Inferior parietal cortex (tissue), 1 donor: ENCODE data around the gene PPIL1.

Source experiments
- DNase-seq: peaks from one replicate; pipeline ENCODE4 v3.0.0-alpha.2; 2016; ENCODE audit errors: extremely low spot score

The PPIL1 gene

DNA sequence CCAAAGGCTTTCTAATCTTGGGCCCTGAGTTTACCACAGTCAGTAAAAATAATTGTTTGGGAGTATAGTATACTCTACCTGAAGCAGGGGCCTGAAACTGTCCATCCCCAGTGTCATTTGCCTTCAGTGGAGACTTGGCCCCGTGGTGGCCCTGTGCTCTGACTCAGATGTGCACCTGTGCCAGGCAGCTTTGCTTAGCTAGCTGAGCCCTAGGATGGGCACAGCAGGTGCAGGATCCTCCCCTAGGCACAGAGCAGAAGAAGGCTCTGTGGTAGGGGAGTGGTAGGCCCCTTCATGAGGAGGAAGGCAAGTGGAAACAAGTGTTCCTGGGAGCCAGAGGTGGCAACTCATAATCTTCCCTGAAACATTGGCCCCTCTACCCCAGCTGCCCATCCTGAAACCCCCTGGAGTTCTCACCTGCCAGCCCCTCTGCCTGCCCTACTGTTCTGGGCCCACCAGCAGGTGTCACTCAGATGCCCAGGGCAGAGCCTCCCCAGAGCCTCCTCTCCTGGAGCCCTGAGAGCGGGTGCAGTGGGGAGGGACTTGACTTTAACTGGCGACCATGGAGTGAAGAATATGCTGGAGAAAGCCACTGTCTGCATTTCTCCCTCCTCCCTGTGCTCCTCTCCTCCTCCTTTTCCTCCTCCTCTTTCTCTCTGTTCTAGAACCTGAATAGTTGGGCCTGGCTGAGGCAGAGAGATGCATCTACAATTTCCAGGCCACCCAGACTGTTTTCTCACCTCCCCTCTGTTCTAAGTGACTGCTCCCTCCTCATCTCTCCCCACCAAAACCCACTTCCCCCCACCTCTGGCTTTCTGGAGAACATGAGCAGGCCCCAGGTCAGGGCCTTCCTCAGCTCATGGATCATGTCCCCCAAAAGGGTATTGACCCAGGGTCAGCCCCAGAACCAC, 38.2 kb downstream of the PPIL1 start:
- no peak for DNase-seq

DNA sequence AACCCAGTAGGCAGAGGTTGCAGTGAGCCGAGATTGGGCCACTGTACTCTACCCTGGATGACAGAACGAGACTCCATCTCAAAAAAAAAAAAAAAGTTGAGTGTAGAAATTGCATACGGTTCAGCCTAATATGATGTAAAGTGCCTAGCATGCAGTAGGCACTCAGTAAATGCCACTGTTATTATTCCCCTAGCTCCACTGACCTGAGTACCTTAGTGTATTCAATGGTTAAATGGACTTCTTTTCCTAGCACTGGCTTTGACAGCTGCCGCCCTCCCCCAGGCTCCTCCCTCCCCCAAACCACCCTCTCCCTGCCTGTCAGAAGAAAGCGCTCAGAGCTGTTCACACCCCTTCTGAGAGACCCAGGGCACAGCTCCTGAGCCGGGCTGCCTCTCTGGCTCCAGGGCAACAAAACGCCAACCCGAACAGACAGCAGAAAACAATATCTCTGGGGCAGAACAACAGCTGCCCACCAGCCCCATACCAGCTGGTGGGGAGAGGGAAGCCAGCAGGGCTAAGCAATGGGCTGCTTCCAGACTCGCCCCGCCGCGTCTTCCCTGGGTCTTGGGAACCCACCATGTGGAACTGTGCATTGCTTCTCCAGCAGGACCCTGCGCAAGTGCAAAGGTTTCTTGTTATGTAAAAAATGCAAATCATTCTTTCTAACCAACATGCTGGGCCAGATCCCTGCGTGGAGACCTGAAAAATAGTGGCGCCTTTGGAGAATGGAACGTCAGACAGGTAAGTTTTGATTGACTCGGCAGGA, 39.8 kb downstream of the PPIL1 start:
- DNase-seq = no peak

DNA sequence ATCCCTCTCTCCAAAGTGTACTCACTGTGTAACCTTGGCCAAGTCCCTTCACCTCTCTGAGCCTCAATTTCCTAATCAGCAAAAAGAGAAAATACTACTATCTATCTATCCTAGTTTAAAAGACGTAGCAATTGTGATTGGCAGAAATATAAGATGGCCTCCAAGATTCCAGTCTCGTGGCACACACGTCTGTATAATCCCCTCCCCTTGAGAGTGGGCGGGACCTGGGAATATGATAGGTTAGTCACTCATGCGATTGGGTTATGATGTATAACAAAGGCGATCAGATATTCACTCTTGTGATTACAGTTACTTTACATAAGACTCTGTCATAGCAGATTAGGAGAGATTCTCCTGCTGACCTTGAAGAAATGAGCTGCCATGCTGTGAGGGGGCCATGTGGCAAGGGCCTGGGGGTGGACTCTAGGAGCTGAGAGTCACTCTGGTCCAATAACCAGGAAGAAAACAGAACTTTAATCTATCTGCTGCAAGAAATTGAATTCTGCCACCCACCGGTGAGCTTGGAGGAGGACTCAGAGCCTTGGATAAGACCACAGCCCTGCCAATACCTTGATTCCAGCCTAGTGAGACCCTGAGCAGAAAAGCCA, 41.3 kb downstream of the PPIL1 start:
- DNase-seq = no peak

- no peak for DNase-seq
Measured at GRCh38 chr6:36832313-36832712, 42.3 kb downstream of the PPIL1 start.

GRCh38 chr6:36830577-36830976, 44.0 kb downstream of the PPIL1 start:
- no peak for DNase-seq

DNA sequence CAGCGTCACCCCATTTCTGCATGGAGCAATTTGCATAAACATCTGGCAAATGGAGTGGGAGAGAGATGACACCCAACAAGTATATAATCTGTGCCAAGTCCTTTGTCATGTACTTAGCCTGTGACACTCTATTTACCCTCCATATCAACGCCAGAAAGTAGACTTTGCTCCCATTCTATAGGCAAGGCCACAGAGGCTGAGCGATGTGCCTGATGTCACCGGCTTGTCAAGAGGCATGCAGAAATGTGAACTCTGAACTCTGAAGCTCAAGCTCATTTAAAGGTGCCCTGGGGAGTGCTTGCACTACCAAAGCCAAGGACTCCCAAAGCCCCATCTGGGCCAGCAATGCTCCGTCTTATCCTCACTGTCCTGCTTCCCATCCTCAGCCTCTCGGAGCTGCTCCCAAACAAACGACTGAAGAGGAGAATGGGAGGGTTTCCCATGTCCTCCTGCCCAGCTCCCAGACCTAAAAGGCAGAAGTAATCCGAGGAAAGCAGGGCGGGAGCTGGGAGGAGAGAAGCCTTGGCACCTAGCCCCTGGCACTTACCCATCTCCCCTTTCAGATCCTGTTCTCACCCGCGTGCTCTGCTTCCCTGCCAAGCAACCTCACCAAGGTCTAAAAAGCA, 44.6 kb downstream of the PPIL1 start:
- no peak for DNase-seq

DNA sequence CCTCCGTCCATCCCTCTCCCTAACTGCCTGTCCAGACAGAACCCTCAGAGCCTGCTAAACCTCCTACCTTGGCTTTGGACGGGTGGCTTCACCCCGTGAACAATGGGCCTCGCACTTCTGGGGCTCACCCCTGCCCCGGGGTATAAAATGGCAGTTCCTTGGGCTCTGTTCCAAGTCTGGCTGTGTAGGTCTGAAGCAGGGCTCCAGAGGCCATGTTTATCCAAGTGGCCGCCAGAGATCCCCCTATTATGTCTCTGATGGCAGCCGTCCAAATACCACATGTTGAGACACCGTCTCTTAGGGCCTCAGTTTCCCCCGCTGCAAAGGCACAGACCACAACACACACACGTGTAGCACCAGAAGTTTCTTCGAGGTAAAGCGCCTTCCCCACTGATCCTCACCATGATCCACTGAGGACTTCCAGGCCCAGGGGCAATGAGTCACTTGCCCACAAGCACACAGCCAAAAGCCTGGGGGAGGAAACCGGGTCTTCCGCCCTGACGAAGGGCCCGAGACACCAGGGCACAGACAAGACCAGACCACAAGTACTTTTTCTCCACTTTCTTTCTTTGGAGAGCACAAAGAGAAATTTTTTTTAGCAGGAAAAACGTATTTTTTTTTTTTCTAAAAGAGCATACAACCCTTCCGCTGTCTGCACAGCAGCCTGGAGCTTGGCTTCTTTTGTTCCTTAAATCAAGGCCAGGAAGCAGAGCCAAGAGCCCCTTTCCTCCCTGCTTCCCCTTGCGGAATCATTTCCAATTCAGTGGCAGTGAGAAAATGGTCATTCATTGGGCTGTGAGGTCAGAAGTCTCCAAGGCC, 47.1 kb downstream of the PPIL1 start:
- DNase-seq = no peak

DNA sequence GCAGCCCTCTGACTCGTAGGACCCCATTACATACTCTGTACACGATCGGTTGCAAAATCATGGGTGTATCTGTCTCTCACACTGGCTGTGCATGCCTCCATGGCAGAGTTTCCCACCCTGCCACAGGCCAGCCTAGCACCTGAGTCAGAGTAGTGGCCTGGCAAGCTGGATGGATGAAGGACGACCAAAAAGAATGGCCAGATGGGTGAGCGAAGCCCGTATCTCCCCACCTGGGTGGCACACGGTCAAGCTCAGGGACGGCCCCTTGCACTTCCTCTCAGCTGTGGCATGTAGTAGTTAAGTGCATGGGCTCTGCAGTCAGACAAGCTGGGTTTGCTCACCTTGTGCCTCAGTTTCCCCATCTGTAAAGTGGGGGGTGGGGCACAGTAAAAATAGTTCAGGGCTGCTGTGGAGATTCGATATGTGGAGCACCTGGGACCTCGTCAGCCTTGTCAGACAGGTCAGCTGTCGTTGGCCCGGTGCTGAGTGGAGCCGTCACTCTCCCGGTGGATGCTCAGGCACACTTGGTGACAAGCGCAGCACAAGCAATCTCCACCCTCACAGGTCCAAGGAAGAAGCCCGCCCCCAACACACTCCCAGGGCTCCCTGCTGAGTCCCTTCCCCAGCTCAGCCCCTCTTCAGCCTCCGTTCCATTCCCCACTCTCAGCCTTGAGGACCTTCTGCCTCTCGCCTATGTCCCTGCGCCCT, 47.9 kb downstream of the PPIL1 start:
- no peak for DNase-seq

- no peak for DNase-seq
Measured at GRCh38 chr6:36825994-36826393, 48.6 kb downstream of the PPIL1 start.

- no peak for DNase-seq
Measured at GRCh38 chr6:36825452-36825851, 49.2 kb downstream of the PPIL1 start.

GRCh38 chr6:36824253-36824652, 50.4 kb downstream of the PPIL1 start:
- DNase-seq = no peak

DNA sequence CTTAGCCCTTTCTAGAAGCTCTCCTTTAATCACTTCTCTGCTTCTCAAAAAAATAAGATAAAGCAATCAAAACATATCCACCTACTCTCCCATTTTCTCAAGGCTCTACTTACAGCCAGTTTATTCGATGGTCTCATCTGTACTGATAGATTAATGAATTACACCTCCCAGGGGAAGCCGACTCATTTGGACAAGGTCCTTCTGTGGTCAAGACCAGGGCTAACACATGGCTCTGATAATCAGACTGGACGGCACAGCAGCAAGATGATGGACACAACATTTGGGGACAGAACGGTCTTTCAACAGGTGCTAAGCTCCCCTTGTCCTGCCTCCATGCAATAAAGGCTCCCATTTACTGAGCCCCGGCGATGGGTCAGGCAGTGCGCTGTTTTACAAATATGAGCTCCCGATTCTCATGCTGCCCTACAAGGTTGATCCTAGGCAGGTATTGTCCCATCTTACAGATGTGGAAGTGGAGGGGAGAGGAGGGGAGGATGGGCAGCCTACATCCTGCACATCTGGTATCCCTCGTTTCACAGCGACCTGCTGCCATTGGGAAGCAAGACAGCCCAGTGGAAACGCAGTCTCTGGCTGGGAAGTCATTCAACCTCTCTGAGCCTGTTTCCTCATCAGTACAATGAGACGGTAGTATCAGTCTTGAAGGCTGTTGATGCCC, 51.0 kb downstream of the PPIL1 start:
- DNase-seq = no peak

DNA sequence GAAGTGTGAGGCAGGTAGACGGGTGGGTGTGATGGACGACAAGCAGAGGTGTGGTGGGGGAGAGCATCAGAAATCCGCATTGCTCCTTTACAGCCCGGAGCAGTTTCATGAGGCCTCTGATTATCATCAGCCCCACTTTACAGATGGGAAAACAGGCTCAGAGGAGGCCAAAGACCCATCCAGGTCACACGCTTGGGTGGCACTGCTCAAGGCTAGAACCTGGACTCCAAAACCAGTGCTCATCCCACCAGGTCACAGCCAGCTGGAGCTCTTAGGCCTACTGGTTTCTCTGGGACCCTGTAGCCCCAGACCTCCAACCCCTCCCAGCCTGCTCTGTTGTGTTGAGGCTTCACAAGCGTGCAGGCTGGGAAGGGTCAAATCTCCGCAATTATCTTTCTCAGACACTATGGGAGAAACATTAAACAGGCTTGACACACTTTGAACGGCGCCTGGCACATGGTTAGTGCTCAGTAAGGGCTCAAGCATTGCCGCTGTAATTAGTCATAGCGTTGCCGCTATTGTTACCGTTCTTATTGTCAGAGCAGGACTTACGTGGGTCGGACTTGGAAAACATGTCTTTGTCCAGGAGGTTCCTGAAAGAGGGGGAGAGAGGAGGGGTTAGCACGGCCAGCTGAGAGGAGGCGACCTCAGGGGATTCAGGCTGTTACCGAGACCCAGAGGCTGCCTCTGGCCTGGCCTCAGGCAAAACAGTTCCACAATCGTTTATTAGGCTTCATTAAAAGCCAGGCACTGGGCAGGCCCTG, 51.9 kb downstream of the PPIL1 start:
- no peak for DNase-seq

DNA sequence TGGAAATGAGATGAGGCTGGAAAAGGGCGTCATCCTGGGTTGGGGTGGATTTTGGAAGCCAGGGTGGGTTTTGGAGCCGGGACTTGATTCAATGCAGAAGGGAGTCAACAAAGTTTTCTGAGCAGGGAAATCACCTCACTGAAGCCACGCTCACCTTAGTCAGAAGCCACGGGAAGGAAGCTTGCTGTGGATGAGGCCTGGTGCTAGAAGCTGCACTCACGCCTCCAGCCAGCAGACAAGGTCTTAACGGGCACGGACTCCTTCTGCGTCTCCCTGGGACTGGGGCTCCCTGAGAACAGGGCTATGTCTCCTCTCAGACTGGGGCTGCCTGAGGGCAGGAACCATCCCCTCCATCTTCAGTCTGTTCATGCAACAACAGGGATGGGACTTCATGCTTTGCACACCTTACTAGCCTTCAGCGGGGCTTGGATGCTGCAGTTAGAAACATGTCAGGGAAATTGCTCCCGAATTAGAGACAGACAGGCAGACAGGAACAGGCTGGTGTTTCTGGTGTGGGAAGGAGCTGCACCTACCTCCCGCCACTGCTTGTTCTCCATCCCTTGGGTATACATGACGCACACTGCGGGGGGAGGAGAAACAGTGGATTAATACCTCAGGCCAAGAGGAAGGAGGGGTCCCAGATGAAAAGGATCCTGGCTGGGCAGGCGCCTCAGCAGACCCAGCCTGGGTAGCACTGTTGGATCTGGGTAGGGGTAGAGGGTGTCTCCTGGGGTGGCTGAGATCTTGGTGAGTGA, 52.8 kb downstream of the PPIL1 start:
- DNase-seq = no peak

DNA sequence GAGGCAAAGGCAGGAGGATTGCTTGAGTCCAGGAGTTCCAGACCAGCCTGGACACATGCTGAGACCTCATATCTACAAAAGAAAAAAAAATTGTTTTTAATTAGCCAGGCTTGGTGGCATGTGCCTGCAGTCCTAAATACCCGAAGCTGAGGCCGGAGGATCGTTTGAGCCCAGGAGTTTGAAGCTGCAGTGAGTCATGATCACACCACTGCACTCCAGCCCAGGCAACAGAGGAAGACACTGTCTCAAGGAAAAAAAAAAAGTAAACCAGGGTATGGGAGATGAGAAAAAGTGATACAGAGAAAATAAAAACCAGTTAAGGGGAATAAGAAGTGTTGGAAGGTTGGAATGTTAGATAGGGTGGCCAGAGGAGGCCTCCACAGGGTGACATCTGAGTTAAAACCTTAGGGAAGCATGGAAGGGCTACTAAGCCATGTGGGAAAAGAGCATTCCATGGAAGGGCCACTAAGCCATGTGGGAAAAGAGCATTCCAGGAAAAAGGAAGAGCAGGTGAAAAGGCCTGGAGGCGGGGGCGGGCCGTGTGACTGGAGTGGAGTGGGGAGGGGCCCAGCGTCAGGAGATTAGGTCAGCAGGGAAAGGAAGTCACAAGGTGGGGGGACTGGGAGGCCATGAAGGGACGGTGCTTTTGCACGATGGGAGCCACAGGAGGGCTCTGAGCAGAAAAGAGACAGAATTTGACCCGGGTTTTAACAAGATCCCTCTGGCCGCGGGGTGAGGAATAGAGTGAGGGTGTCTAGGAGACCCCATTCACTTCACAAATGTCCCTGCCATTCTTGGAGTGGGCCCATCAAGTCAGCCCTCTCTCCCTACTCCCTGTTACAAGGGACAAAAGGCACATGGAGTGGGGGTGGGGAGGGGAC, 53.7 kb downstream of the PPIL1 start:
- no peak for DNase-seq

GRCh38 chr6:36818756-36819155, 55.8 kb downstream of the PPIL1 start:
- no peak for DNase-seq

DNA sequence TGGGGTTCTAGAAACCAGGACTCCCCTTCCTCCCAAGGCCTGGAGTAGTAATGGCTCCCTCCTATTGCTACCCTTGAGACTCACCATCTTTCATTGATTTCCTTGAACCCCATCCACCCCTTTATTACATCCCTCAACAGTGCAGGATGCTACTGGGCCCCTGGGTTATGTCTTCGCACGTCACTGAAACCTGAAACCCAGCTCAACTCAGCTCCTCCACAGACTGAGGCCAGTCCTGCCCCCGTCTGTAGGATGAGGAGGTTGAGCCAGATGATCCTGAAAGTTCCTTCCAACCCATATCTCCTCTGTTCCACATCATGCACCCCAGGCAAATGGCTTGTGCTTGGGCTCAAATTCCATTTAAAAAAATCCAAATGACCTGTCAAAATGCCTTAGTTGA, 56.8 kb downstream of the PPIL1 start:
- no peak for DNase-seq
